Measurements from ENCODE around the gene CASP1.

Gene CASP1

DNA sequence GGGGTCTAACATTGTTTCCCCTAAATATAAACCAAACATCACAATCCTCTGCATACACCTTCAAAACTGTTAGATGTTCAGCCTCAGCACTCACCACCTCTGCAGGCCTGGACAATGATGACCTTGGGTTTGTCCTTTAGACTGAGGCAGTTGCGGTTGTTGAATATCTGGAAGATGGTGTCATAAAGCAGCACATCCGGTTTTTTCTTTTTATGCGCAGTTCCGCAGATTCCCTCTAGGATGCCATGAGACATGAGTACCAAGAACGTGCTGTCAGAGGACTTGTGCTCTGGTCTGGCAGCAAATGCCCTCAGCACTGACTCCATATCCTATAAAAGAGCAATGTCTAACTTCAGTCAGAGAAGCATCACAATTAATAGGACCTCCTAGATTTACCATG lies 34.8 kb downstream of the CASP1 start:
- H3K36me3 ChIP-seq, result no peaks in the 10 kb centered on the region
- intact Hi-C loops (cut with DNase I; ENCODE audit: low total_unique reads), result no loop called here
- H3K27me3 ChIP-seq, result no peaks in the 10 kb centered on the region
- no peak overlapping the region for H3K27ac ChIP-seq
- no peak overlapping the region for H3K4me3 ChIP-seq
- DNase-seq, result no peak
- H3K9me3 ChIP-seq, result no peaks in the 10 kb centered on the region
- TF ChIP-seq, protein P1, sequence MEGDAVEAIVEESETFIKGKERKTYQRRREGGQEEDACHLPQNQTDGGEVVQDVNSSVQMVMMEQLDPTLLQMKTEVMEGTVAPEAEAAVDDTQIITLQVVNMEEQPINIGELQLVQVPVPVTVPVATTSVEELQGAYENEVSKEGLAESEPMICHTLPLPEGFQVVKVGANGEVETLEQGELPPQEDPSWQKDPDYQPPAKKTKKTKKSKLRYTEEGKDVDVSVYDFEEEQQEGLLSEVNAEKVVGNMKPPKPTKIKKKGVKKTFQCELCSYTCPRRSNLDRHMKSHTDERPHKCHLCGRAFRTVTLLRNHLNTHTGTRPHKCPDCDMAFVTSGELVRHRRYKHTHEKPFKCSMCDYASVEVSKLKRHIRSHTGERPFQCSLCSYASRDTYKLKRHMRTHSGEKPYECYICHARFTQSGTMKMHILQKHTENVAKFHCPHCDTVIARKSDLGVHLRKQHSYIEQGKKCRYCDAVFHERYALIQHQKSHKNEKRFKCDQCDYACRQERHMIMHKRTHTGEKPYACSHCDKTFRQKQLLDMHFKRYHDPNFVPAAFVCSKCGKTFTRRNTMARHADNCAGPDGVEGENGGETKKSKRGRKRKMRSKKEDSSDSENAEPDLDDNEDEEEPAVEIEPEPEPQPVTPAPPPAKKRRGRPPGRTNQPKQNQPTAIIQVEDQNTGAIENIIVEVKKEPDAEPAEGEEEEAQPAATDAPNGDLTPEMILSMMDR (IDR thresholded peaks at IDR 0.05), result no peak
- no peaks in the 10 kb centered on the region for H3K4me1 ChIP-seq

DNA sequence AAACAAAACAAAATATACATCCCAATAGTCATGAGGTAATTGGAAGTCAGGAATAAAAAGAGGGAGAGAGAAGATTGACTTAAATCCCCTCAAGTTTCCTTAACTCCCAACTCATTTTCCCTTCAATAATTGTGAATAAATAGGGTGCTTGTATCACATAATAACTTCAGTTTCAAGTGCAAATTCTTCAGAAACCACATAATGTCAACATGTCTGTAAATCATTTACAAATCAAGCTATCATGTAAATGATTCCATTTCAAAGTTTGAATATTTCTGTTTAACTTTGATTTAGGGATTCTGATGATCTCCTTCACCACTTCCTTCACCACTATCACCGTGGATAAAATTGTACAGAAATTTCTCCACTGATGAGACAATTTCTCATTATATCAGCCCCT lies 35.2 kb downstream of the CASP1 start:
- Histone ChIP-seq H3K27me3 (no peaks in the 10 kb centered on the region), H3K9me3 (no peaks in the 10 kb centered on the region), H3K36me3 (no peaks in the 10 kb centered on the region), H3K4me3 (no peak overlapping the region), H3K27ac (no peak overlapping the region), H3K4me1 (no peaks in the 10 kb centered on the region)
- TF ChIP-seq, protein P1 (IDR thresholded peaks at IDR 0.05), result no peak
- intact Hi-C loops (cut with DNase I; ENCODE audit: low total_unique reads), result no loop called here
- no peak for DNase-seq

DNA sequence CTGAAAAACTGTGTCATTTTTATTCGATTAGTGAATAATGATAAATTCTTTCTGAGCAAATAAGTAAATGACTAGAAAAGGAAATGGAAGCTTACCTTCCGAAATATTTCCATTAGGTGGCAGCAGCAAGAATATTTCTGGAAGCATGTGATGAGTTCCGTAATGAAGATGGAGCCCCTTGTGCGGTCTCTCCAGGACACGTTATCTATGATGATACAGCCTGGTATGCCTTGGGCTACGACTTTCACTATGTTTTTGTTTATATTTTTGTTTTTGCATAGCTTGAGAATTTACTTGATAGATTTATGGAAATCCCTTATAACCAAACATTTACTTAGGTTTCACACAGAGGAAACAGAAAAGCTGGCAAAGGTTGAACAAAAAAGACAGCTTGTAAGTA lies 37.7 kb downstream of the CASP1 start:
- Histone ChIP-seq H3K4me1 (no peaks in the 10 kb centered on the region), H3K9me3 (no peaks in the 10 kb centered on the region), H3K27ac (no peak overlapping the region), H3K27me3 (no peaks in the 10 kb centered on the region), H3K4me3 (no peak overlapping the region), H3K36me3 (no peaks in the 10 kb centered on the region)
- no peak for DNase-seq
- TF ChIP-seq, protein P1 (IDR thresholded peaks at IDR 0.05), result no peak
- intact Hi-C loops (cut with DNase I; ENCODE audit: low total_unique reads), result no loop called here

DNA sequence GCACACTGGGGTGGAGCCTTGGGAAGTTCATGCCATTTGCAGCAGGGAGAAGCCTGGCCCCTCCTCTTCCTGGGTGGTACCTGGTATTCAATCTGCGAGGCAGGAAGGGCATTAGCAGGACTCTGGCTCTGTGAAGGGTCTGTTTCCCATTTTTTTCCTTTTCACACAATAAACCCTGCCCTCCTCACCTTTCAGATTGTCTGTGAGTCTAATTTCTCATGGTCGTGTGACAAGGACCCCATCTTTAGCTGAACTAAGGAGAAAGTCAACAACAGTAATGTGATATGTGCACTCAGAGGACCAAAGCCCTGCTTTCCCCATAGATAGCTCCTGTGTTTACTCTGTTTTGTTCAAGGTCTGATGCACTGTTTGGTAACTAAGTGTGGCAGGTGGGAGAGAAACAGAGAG lies 39.9 kb downstream of the CASP1 start:
- DNase-seq, result no peak
- intact Hi-C loops (cut with DNase I; ENCODE audit: low total_unique reads), result no loop called here

DNA sequence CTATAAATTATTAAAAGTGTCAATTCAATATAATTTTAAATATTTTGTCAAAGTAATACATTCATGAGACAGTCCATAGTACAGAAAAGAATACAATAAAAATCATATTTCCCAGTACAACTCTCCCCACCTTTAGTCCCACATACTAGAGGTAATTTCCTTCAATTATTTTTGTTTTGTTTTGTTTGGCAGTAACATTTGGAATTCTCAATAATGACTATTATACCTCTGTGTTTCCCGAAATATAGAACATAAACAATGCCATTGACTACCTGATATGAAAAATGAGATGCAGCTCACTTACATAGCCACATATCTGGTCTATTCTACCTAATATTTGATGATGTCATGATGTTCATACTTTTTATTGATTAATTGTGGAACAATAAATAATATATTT lies 42.2 kb downstream of the CASP1 start:
- Histone ChIP-seq H3K36me3 (no peaks in the 10 kb centered on the region), H3K27me3 (no peaks in the 10 kb centered on the region), H3K4me3 (no peak overlapping the region), H3K4me1 (no peaks in the 10 kb centered on the region), H3K27ac (no peak overlapping the region), H3K9me3 (peaks cover 0 to 10% (median 6%) of the 10 kb centered on the region in 3 donors)
- intact Hi-C loops (cut with DNase I; ENCODE audit: low total_unique reads), result no loop called here
- DNase-seq, result no peak
- TF ChIP-seq, protein P1 (IDR thresholded peaks at IDR 0.05), result no peak

More for the DNA sequence above, 39.9 kb downstream of the CASP1 start:
- no peaks in the 10 kb centered on the region for H3K36me3 ChIP-seq
- H3K27ac ChIP-seq, result no peak overlapping the region
- H3K9me3 ChIP-seq, result no peaks in the 10 kb centered on the region
- no peaks in the 10 kb centered on the region for H3K4me1 ChIP-seq
- H3K4me3 ChIP-seq, result no peak overlapping the region
- H3K27me3 ChIP-seq, result no peaks in the 10 kb centered on the region
- TF ChIP-seq, protein P1 (IDR thresholded peaks at IDR 0.05), result no peak

DNA sequence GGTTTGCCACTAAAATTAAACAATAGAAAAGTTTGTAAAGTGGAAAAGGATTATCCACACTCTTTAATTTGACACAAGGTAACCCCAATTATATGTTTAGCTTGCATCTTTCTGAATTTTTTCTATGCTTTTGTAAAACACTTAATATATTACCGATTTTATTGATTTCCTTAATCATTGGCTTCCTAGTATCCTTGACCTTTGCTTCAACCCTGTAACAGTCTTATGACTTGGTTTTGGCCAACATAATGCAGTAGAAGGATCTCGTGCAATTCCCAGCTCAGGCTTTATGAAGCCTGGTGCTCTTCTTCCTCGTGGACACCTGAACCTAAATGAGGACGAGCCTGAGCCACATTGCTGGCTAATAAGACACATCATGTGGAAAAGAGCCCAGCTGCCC lies 43.0 kb downstream of the CASP1 start:
- no peak for DNase-seq
- Histone ChIP-seq H3K9me3 (peaks cover 0 to 10% (median 6%) of the 10 kb centered on the region in 3 donors), H3K27me3 (no peaks in the 10 kb centered on the region), H3K36me3 (no peaks in the 10 kb centered on the region), H3K4me1 (no peaks in the 10 kb centered on the region), H3K27ac (no peak overlapping the region), H3K4me3 (no peak overlapping the region)
- TF ChIP-seq, protein P1 (IDR thresholded peaks at IDR 0.05), result no peak
- intact Hi-C loops (cut with DNase I; ENCODE audit: low total_unique reads), result no loop called here

Data from tibial artery (tissue), 4 donors.